Parathyroid adenoma (tissue), 2 donors: ENCODE data around the gene SMAD4.

Source experiments
- H2AFZ ChIP-seq: fragments of 300-600 bp; sonication (generic); one replicate; pipeline ENCODE4 v1.7.0; 2017; ENCODE audit warnings: antibody characterized with exemption, mild to moderate bottlenecking
- H3K27ac ChIP-seq: fragments of 300-600 bp; sonication (generic); one replicate; pipeline ENCODE4 v1.7.0; 2017
- H3K27me3 ChIP-seq: fragments of 300-600 bp; sonication (generic); one replicate; pipeline ENCODE4 v1.7.0; 2017; ENCODE audit warnings: low read length; ENCODE audit not compliant: control insufficient read depth, insufficient read depth
- H3K36me3 ChIP-seq: fragments of 300-600 bp; sonication (generic); one replicate; pipeline ENCODE4 v1.7.0; 2017; ENCODE audit warnings: low read length; ENCODE audit not compliant: control insufficient read depth, insufficient read depth
- H3K4me1 ChIP-seq: fragments of 300-600 bp; sonication (generic); one replicate; pipeline ENCODE4 v1.7.0; 2017; ENCODE audit warnings: control low read depth
- H3K4me2 ChIP-seq: fragments of 300-600 bp; sonication (generic); one replicate; pipeline ENCODE4 v1.7.0; 2017; ENCODE audit warnings: low read length
- H3K4me3 ChIP-seq: fragments of 300-600 bp; sonication (generic); one replicate; pipeline ENCODE4 v1.7.0; 2017; ENCODE audit warnings: low read depth, low read length
- H3K79me2 ChIP-seq: fragments of 300-600 bp; sonication (generic); one replicate; pipeline ENCODE4 v1.7.0; 2017; ENCODE audit warnings: control low read depth
- H3K9ac ChIP-seq: fragments of 300-600 bp; sonication (generic); one replicate; pipeline ENCODE4 v1.7.0; 2017; ENCODE audit warnings: mild to moderate bottlenecking
- H3K9me3 ChIP-seq: fragments of 300-600 bp; sonication (generic); one replicate; pipeline ENCODE4 v1.7.0; 2017; ENCODE audit warnings: low read length; ENCODE audit not compliant: control insufficient read depth
- CTCF ChIP-seq: fragments of 300-600 bp; sonication (generic); IDR thresholded peaks from one replicate; pipeline ENCODE4 v1.7.0; 2017; ENCODE audit warnings: antibody characterized with exemption, mild to moderate bottlenecking
- donor health status: primary hyperparathyroidism.

SMAD4 gene

GRCh38 chr18:51121597-51121857, 91.5 kb downstream of the SMAD4 start:
- no peak overlapping the region for H3K9ac ChIP-seq
- H3K4me2 ChIP-seq, result no peak overlapping the region
- TF ChIP-seq CTCF, result no peak
- H3K79me2 ChIP-seq, result no peaks in the 10 kb centered on the region
- no peaks in the 10 kb centered on the region for H3K4me1 ChIP-seq
- no peak overlapping the region for H3K4me3 ChIP-seq
- no peak overlapping the region for H3K27ac ChIP-seq
- H3K36me3 ChIP-seq, result no peaks in the 10 kb centered on the region
- H3K27me3 ChIP-seq, result no peaks in the 10 kb centered on the region
- H3K9me3 ChIP-seq, result no peaks in the 10 kb centered on the region
- H2AFZ ChIP-seq, result no peak overlapping the region

GRCh38 chr18:51122266-51123045, 92.4 kb downstream of the SMAD4 start:
- no peaks in the 10 kb centered on the region for H3K27me3 ChIP-seq
- TF ChIP-seq CTCF, result no peak
- no peak overlapping the region for H3K4me3 ChIP-seq
- no peak overlapping the region for H3K9ac ChIP-seq
- no peak overlapping the region for H3K4me2 ChIP-seq
- H3K79me2 ChIP-seq, result no peaks in the 10 kb centered on the region
- H3K4me1 ChIP-seq, result no peaks in the 10 kb centered on the region
- H3K36me3 ChIP-seq, result no peaks in the 10 kb centered on the region
- no peak overlapping the region for H2AFZ ChIP-seq
- no peak overlapping the region for H3K27ac ChIP-seq
- H3K9me3 ChIP-seq, result no peaks in the 10 kb centered on the region

- H3K9ac ChIP-seq, result no peak overlapping the region
- no peaks in the 10 kb centered on the region for H3K9me3 ChIP-seq
Observed at GRCh38 chr18:51123046-51123395, 93.0 kb downstream of the SMAD4 start.

GRCh38 chr18:51123481-51123880, 93.5 kb downstream of the SMAD4 start:
- Histone ChIP-seq H3K27ac (no peak overlapping the region), H3K27me3 (no peaks in the 10 kb centered on the region), H3K9me3 (no peaks in the 10 kb centered on the region), H3K79me2 (no peaks in the 10 kb centered on the region), H3K9ac (no peak overlapping the region), H2AFZ (no peak overlapping the region), H3K36me3 (no peaks in the 10 kb centered on the region), H3K4me2 (no peak overlapping the region), H3K4me3 (no peak overlapping the region), H3K4me1 (no peaks in the 10 kb centered on the region)
- TF ChIP-seq CTCF, result no peak

More at GRCh38 chr18:51123046-51123395, 93.0 kb downstream of the SMAD4 start:
- Histone ChIP-seq H3K79me2 (no peaks in the 10 kb centered on the region), H3K4me2 (no peak overlapping the region), H3K36me3 (no peaks in the 10 kb centered on the region), H3K27ac (no peak overlapping the region), H3K4me3 (no peak overlapping the region), H3K27me3 (no peaks in the 10 kb centered on the region), H3K4me1 (no peaks in the 10 kb centered on the region), H2AFZ (no peak overlapping the region)
- TF ChIP-seq CTCF, result no peak

- Histone ChIP-seq H3K9ac (no peak overlapping the region), H3K36me3 (no peaks in the 10 kb centered on the region), H3K4me1 (no peaks in the 10 kb centered on the region), H3K4me2 (no peak overlapping the region), H3K27me3 (no peaks in the 10 kb centered on the region), H3K4me3 (no peak overlapping the region), H3K27ac (no peak overlapping the region), H2AFZ (no peak overlapping the region), H3K9me3 (no peaks in the 10 kb centered on the region), H3K79me2 (no peaks in the 10 kb centered on the region)
- TF ChIP-seq CTCF, result no peak
Observed at GRCh38 chr18:51123936-51124486, 94.0 kb downstream of the SMAD4 start.
